ENCODE results near the gene PKIB. TPM values are rescaled to one million over a fixed set of nuclear protein-coding genes. Genes with fewer than 3 reads are reported as not detected.

The PKIB gene
- total and polyA plus RNA-seq, 10 of the 15 experiments (the other 5 are each of a cell fraction or from before 2014, with no cell fraction given): 0.20 to 1.8 (median 0.87) TPM

DNA sequence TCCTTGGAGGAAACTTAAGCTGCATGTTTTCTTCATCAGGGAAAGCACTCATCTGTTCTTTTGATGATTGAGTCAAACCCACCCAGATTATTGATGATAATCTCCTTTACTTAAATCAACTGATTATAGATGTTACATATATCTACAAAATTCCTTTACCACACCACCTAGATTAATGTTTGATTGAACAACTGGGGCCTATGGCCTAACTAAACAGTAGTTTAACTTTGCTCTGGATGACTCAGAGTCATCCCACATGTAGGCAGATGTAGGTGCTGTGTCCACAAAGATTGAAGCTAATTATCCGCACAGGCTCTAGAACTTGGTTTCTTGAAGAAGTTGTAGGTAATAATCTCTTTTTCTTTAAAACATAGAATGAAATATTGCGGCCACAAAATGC, 42.2 kb downstream of the PKIB start:
- no TSS peak for BruUV-seq (replicated peaks)
- Histone ChIP-seq H3K9me3 (replicated peaks; ENCODE audit: control insufficient read depth, insufficient read depth, low read length) (no peaks in the 10 kb centered on the region), H3K27ac (ENCODE audit: control insufficient read depth, insufficient read depth) (no peak overlapping the region), H3K4me2 (ENCODE audit: control insufficient read depth, insufficient read depth) (no peak overlapping the region), H3K36me3 (ENCODE audit: control insufficient read depth in 2 of 2, insufficient read depth in 2 of 2, low read length in 1 of 2) (no peaks in the 10 kb centered on the region), H3K27me3 (replicated peaks in 1 of 2; ENCODE audit: control insufficient read depth in 2 of 2, insufficient read depth in 2 of 2, low read length in 1 of 2) (no peaks in the 10 kb centered on the region), H3K9ac (ENCODE audit: control insufficient read depth, insufficient read depth, low read length) (no peak overlapping the region), H4K20me1 (ENCODE audit: control insufficient read depth, insufficient read depth) (no peaks in the 10 kb centered on the region), H3K4me1 (ENCODE audit: control insufficient read depth, insufficient read depth, low read length) (no peaks in the 10 kb centered on the region), H3K79me2 (ENCODE audit: control insufficient read depth, insufficient read depth, low read length) (no peaks in the 10 kb centered on the region), H2AFZ (ENCODE audit: control insufficient read depth, low read depth, low read length) (no peak overlapping the region), H3K4me3 (no peak overlapping the region)
- ATAC-seq (no peak), DNase-seq (ENCODE audit: low read depth, low spot score) (no peak), FAIRE-seq (no peak)
- ChIA-PET CTCF (interaction anchor here (1.1 kb wide), 1 partner anchor 79 kb away, joined by 3 read pairs; no protein-coding TSS in a partner anchor), SMC1A (ENCODE audit: uncharacterized antibody, unreplicated experiment) (interaction anchor here (1.2 to 1.6 kb wide), 3 partner anchors 10 to 12 kb away, joined by 4 to 7 read pairs (median 4); no protein-coding TSS in a partner anchor), POLR2A (interaction anchor here (1.3 kb wide), 1 partner anchor 12 kb away, joined by 3 read pairs; no protein-coding TSS in a partner anchor), RAD21 (ENCODE audit: unreplicated experiment) (no interaction called here)
- TF ChIP-seq RELA (IDR thresholded peaks at IDR 0.05; ENCODE audit: borderline replicate concordance, partially characterized antibody): no peak
- TF ChIP-seq ZNF384 (IDR thresholded peaks at IDR 0.05; ENCODE audit: borderline replicate concordance, low read depth, low read length): no peak
- TF ChIP-seq IKZF2 (IDR thresholded peaks at IDR 0.05): no peak
- no peak for TF ChIP-seq BACH1 (IDR thresholded peaks at IDR 0.05; ENCODE audit: borderline replicate concordance)
- no peak for TF ChIP-seq NR2C2 (IDR thresholded peaks at IDR 0.05; ENCODE audit: borderline replicate concordance, control insufficient read depth, insufficient read length, low read depth)
- TF ChIP-seq MYB (IDR thresholded peaks at IDR 0.05; ENCODE audit: borderline replicate concordance, low read depth, low read length): no peak
- TF ChIP-seq ZBED1 (IDR thresholded peaks at IDR 0.05; ENCODE audit: borderline replicate concordance): no peak
- TF ChIP-seq SRF (IDR thresholded peaks at IDR 0.05; ENCODE audit: low read depth in 2 of 2, low read length in 2 of 2): no peak
- TF ChIP-seq, protein P1, sequence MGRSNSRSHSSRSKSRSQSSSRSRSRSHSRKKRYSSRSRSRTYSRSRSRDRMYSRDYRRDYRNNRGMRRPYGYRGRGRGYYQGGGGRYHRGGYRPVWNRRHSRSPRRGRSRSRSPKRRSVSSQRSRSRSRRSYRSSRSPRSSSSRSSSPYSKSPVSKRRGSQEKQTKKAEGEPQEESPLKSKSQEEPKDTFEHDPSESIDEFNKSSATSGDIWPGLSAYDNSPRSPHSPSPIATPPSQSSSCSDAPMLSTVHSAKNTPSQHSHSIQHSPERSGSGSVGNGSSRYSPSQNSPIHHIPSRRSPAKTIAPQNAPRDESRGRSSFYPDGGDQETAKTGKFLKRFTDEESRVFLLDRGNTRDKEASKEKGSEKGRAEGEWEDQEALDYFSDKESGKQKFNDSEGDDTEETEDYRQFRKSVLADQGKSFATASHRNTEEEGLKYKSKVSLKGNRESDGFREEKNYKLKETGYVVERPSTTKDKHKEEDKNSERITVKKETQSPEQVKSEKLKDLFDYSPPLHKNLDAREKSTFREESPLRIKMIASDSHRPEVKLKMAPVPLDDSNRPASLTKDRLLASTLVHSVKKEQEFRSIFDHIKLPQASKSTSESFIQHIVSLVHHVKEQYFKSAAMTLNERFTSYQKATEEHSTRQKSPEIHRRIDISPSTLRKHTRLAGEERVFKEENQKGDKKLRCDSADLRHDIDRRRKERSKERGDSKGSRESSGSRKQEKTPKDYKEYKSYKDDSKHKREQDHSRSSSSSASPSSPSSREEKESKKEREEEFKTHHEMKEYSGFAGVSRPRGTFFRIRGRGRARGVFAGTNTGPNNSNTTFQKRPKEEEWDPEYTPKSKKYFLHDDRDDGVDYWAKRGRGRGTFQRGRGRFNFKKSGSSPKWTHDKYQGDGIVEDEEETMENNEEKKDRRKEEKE (IDR thresholded peaks at IDR 0.05): no peak
- TF ChIP-seq TARDBP (IDR thresholded peaks at IDR 0.05; ENCODE audit: borderline replicate concordance): no peak
- no peak for TF ChIP-seq RFX5 (IDR thresholded peaks at IDR 0.05; ENCODE audit: low read depth, low read length)
- TF ChIP-seq ZNF217 (IDR thresholded peaks at IDR 0.05): no peak
- in situ Hi-C loops (cut with MboI): no loop called here
- 69% methylated on average over 2 of the region's 2 CpGs for WGBS (ENCODE audit: insufficient coverage, insufficient replicate concordance, low lambda C conversion rate, missing lambda C conversion rate)
- intact Hi-C loops (cut with micrococcal nuclease; ENCODE audit: unreplicated experiment): no loop called here

Data from GM12878 (cell line).